Endometrial microvascular endothelial cells (primary cell): ENCODE data around the gene KIRREL2. TPM values are rescaled to one million over a fixed set of nuclear protein-coding genes. Genes with fewer than 3 reads are reported as not detected.

Source experiments
- in situ Hi-C: cut with HindIII; loops from 2 replicates; pipeline ENCODE4 v1.10.0; 2017; ENCODE audit warnings: low sequenced_read_pairs, low pct_unique_long_range_greater_than_20kb; ENCODE audit errors: inconsistent ontology term
- total RNA-seq: library from RNA; depleted of rRNA; stranded (reverse); fragments of >200 nt; gene quantifications from one replicate; pipeline ENCODE4 v1.2.3, GENCODE V29; 2015; ENCODE audit errors: inconsistent ontology term

KIRREL2 gene
- total RNA-seq, 1 donor from 2014 or later = not detected

DNA sequence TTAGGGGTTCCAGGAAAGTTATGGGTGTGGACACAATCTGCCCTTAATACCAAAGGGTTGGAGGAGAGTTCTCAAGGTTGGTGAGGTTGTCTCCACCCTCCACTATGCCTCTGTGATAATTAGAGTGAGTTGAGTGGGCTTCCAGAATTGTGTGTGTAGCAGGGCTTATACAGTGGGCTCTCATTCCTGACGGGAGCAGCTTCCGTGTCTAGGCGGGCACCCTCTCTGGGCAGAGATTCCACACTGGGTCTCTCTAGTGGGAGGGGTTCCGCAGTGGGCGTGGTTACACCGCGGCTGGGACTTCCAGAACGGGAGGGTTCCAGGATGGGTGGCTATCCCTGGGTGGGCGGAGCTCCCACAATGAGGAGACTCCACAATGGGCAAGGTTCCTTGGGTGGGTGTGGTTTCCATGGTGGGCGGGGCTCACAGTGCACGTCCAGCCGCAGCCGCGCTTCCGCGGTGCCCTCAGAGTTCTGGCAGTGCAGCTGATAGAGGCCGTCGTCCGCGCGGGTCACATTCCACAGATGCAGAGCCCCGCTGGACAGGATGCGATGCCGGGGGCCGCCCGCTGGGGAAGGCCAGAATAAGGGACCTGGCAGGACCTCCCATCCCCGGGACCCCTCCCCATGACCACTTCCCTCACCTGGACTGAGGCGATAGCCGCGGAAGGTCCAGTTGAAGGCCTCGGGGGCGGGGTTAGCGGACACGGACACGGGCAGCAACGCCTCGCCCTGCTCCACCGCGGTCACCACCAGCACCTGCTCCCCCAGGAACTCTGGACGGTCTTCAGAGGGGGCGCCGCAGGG, 12.8 kb upstream of the KIRREL2 start:
- in situ Hi-C loops = no loop called here

DNA sequence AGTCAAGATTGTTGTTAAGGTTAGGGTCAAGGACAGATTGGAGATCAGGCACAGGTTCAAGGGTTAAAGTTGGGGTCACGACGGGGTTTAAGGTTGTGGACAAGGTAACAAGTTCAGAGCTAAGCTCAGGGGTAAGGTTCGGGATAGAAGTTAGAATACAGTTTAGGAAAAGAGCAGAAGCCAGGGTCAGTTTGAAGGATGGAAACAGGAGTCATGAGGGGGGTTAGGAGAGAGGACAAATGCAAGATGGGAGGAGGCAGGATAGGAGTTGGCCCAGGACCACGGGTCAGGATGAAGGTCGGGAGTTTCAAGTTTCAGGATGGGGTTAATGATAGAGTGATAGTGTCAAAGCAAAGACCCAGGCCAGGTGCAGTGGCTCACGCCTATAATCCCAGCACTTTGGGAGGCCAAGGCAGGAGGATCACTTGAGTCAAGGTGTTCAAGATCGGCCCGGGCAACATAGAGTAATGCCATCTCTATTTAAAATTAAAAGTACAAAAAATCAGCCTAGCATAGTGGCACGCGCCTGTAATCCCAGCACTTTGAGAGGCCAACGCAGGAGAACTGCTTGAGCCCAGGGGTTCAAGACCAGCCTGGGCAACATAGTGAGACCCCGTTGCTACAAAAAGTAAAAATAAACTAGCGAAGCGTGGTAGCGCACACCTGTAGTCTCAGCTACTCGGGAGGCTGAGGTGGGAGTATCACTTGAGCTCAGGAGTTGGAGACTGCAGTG, 12.1 kb upstream of the KIRREL2 start:
- in situ Hi-C loops = no loop called here

DNA sequence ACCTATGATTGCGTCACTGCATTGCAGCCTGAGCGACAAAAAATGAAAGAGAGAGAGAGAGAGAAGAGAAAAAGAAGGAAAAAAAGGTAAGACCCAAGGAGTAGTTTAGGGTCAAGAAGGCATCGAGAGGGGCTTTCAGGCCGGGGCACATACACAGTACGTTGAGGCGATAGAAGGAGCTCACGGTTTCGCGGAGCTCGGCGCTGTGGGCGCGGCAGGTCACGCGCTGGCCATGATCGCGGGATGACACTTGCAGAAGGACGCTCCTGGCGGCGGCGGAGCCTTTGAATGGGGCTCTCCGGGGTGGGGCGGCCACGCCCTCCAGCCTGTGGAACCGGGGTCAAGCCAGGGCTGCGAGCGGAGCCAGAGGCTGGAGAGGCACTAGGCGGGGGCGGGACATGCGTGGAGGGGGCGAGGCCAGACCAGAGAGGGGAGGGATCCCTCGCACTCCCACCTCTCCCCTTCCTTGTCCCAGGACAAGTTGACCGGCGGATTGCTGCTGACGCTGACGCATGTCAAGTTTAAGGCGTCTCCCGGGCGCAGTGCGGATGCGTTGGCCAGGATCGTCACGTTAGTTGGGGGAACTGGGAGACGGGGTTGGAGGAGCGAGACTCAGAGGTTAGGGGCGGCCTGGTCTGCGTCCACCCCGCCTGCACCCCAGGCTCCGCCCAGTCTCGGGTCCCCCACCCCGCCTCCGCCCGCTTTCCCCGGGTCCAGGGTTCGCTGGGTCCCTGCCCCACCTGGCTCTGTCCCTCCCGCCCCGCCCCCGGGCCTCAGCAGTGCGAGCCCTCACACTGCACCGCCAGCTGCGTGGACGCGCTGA, 11.3 kb upstream of the KIRREL2 start:
- in situ Hi-C loops = no loop called here

DNA sequence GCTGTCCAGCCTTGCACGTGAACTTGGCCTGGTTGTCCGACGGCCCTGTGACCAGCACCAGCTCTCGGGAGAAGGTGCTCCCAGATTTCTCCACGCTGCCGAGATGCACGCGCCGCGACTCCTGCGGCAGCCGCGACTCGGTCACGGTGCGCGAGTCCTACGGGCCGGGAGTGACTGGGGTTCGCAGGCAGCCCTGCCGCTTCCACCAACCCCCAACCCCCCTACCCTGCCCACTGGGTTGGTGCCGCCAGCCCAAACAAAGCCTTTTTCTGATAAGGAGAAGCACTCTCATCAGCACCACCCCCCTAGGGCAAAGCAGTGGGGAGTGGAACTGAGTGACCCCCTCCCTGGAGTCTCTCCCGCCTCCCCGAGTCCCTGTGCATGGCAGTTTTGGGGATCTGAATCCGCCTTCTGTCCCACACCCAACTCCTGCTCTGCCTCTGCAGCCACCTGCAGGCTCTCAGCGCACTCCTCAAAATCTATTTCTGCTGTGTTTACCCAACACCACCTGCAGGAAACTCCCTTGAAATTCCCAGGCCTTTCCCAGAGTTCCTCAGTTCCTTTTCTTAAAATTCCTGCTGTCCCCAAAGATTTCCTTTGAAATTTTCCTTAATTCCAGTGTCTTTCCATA, 10.6 kb upstream of the KIRREL2 start:
- in situ Hi-C loops = no loop called here

DNA sequence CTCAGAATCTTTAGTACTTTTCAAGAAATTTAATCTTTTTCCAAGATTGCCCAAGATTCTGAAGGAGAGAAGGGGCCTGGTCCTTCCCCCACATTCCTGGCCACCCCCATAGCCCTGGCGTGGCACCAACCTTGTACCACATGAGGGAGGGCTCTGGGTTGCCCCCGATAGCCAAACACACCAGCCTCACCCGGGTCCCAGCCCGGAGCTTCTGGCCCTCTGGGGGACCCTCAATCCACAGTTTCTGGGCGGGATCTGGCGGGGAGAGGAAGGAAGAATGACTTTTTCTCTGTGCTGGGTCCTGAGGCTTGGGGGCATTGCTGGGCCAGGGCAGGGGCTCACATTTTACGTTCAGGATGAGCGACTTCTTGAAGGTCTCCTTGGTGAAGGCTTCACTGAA, 8.8 kb upstream of the KIRREL2 start:
- in situ Hi-C loops = no loop called here

DNA sequence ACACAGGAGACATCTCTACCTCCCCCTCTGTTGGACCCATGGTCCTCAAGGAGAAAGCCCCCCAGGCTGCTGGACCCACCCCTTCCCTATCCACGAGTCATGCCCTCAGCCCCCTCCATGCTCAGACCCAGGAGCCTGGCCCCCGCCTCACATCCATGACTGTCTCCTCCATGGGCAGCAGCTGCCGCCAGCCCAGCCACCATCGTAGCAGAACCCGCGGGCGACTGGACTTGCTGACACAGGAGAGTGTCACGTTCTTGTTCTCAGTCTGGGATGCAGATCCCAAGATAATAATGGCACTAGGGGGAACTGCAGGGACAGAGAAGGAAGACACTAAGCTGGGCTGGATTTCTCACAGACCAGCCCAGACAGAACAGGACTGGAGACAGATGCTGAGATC, 8.2 kb upstream of the KIRREL2 start:
- in situ Hi-C loops = no loop called here

DNA sequence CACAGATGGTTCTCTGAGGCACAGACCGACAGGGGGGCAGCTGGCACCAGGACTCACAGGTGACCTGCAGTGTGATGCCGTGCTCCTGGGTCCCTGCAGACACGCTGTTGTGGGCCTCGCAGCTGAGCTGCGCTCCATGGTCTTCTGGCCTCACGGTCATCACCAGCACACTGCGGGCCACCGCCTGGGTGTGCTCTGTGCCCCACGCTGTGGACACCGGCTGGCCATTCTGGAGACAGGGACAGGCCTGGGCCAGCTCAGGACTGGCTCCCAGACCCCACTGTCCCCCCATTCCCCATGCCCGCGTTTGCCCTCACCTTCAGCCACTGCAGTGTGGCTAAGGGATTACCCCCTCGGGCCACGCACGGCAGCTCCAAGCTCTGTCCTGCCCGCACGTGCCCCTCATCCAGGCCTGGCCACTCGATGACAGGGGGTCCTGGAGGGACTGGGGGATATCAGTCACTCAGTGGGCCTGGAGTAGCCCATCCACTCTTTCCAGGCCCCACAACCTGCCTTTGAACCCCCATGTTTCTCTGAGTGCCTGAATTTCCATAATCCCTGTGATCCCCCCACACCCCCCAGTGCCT, 7.7 kb upstream of the KIRREL2 start:
- in situ Hi-C loops = no loop called here

DNA sequence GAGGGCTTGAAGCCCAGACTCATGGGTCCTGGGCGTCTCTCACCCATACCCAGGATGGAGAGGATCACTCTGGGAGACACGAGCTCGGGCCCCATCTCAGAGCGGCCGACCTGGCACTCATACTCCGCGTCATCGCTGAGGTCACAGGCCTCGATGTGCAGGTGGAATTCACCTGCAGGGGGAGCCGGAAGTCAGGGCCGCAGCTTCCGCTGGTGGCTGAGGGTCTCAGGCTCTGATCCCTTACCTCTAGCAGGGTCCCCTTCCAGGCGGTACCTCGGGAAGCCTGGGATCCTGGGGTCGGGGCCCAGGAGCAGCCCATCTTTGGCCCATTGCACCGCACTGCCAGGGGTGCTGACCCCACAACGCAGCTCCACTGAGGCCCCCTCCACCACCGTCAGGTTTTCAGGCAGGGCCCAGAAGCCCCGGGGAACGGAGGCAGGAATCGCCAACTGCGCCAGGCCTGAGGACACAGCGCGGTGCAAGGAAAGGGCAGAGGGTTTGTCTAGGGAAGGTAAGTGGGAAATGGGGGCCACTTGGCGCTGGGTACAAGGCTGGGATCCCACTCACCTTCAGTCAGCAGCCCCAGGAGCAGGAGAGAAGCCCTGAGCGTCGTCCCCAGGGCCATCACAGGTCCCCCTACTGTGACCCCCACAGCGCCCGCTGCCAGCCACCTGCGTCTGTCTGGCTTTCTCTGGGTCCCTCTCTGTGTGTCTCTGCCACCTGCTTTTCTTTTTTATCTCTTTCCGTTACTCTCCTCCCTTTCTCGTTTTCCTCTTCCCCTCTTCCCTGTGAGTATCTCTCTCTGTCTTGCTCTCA, 5.3 kb upstream of the KIRREL2 start:
- in situ Hi-C loops = no loop called here

DNA sequence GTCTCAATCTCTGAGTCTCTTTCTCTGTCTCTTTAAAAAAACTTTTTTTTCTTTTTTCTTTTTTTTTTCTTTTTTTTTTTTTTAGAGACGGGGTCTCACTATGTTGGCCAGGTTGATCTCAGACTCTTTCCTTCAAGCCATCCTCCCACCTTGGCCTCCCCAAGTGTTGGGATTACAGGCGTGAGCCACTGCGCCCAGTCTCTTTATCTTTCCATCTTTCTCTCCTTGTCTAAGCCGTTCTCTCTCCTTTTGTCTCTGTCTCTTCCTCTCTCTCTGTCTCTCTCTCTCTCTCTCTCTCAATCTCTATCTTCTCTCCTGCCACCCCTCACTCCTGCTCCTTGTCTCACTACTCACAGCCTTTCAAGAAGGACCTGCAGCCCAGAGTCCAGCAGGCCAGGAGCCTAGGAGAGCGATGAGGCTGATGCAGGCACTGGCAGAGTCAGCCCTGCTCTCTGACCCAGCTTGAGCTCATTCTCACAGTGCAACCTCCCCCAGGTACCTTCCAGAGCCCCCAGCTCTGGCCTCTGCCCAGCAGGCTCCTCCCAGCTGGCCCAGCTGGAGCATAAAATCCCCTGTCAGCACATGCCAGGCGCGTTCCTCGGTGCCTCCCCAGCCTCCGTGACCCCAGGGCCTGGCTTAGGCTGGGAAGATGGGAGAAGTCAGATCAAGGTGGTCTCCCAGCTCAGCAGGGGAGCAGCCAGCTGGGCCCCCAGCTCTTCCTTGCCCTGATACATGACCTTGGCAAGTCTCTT, 4.5 kb upstream of the KIRREL2 start, which contains the start of gene NPHS1:
NPHS1 (minus strand) TSS at position 476 of the 752 bp plus-strand sequence. CDS start 667 bp downstream, outside the sequence.
- in situ Hi-C loops = no loop called here

DNA sequence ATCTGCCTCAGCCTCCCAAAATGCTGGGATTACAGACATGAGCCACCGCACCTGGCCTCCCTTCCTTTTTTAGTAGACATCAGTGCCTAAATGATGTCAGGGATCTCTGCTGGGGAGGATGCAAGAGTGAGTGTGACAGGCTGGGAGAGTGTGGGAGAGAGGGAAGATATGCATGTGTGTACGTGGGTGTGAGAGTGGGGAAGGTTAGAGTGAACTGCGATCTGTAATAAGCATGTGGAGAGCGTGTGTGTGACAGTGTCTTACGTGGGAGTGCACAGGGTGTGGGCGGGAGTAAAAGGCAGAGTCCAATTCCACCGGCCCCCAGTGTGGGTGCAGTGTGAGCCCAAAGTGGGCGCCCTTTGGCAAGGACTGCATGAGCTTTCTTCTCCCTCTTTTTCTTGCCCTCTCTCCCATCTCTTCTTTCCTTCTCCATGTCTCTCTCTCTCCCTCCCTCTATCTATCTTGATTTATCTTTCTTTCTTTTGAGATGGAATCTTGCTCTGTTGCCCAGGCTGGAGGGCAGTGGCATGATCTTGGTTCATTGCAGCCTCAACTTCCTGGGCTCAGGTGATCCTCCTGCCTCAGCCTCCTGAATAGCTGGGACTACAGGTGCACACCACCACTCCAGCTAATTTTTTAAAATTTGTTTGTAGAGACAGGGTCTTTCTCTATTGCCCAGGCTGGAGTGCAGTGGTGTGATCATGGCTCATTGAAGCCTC, 3.5 kb upstream of the KIRREL2 start:
- in situ Hi-C loops = no loop called here

DNA sequence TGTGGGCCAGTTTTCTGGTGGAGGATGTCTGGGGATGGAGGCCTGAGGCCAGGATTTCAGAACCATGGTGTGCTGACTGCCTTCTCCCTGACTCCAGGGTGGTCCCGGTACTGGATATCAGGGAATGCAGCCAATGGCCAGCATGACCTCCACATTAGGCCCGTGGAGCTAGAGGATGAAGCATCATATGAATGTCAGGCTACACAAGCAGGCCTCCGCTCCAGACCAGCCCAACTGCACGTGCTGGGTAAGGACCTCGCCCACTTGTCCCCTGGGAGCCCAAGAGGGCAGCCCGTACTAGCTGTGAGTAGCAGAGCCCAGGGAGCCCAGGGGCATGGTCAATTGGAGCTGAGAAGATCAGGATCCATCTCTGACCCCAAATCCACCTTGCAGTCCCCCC, 1.6 kb downstream of the KIRREL2 start:
- in situ Hi-C loops = no loop called here

DNA sequence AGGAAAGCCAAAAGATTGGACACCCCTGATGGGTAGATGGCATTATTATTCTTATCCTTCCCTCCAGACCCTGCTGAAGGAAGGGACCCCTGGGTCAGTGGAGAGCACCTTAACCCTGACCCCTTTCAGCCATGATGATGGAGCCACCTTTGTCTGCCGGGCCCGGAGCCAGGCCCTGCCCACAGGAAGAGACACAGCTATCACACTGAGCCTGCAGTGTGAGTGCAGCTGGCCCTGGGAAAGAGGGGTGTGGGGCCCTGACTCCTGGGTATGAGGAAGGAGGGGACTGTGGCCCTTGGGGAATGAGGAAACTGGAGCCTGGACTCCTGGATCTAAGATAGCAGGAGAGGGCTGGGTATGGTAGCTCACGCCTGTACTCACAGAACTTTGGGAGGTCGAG, 2.7 kb downstream of the KIRREL2 start:
- in situ Hi-C loops = no loop called here

DNA sequence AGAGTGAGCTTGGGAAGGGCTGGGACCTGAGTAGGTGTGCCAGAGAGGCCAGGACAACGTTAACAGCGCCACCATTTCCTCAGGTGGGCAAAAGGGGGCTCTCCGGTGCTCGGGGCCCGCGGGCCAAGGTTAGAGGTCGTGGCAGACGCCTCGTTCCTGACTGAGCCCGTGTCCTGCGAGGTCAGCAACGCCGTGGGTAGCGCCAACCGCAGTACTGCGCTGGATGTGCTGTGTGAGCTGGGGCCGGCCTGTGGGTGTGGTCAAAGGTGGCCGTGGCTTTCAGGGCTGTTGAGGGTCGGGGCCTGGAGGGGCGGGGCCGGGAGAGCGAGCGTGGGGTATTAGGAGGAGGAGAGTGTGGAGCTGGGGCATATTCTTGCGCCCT, 3.7 kb downstream of the KIRREL2 start:
- in situ Hi-C loops = no loop called here

DNA sequence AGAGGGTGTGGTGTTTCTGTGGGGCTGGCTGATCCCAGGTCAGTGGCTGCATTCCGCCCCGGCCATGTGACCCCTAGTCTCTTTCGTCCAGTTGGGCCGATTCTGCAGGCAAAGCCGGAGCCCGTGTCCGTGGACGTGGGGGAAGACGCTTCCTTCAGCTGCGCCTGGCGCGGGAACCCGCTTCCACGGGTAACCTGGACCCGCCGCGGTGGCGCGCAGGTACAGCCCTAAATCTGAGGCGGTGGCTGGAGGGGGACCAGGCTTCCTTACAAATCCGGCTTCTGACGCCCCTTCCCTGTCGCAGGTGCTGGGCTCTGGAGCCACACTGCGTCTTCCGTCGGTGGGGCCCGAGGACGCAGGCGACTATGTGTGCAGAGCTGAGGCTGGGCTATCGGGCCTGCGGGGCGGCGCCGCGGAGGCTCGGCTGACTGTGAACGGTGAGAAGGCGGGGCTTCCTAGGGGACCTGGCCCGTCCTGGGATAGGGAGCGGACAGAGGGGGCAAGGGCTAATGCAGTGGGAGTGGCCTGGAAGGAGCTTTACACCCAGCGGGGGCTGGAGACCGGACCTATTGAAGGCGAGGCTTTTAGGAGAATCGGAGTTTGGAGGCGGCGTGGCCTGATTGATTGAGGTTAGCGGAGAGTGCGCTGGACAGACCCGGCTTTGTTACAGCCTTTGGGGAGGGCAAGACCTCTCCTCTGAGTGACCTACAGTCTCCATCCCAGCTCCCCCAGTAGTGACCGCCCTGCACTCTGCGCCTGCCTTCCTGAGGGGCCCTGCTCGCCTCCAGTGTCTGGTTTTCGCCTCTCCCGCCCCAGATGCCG, 4.3 kb downstream of the KIRREL2 start:
- in situ Hi-C loops = no loop called here

DNA sequence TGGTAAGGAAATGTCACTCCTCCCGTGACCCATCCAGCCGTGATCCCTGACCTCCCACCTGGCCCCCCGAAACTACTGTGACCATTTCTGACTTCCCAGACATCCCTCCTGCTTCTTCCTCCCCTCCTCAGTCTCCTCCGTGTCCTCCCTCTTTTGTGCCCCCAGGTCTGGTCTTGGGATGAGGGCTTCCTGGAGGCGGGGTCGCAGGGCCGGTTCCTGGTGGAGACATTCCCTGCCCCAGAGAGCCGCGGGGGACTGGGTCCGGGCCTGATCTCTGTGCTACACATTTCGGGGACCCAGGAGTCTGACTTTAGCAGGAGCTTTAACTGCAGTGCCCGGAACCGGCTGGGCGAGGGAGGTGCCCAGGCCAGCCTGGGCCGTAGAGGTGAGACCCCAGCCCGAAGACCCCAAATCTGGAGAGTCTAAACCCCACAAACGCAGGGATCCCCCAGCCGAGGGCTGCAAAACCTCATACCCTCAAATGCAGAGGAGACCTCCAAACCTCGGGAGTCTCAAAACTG, 5.0 kb downstream of the KIRREL2 start:
- in situ Hi-C loops = no loop called here

DNA sequence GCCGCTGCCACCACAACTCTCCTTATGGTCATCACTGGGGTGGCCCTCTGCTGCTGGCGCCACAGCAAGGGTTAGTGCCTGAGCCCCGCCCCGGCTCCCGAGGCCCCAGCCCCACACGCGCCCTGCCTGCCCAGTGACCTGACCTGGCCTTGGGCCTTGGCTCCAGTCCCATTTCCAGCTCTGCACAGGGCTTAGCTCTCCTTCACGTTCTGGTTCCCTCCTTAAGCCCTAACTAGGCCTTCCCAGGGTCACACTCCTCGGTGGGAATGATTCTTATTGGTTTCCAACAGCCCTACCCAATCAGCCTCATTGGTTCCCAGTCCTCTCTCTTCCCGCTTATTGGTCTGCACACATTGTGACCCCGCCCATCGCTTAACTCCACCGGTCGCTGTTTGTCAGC, 5.8 kb downstream of the KIRREL2 start:
- in situ Hi-C loops = no loop called here
